B cell (primary cell): ENCODE results near the gene OBP2B. TPM values are rescaled to one million over a fixed set of nuclear protein-coding genes. Genes with fewer than 3 reads are reported as not detected.

Experiments used
- ATAC-seq: fragments of 200-7000 bp; cut with Tn5 transposase; one replicate; pipeline ENCODE4 v1.10.0; 2021; ENCODE audit warnings: low read depth, mild to moderate bottlenecking, moderate number of reproducible peaks, moderate library complexity
- CTCF ChIA-PET: fragments of 350-600 bp; sonication (Branson Sonifier 250); formaldehyde crosslinking; loops from one replicate; lab custom pipeline; 2021; ENCODE audit warnings: antibody characterized with exemption, inconsistent platforms; lab: Charles Lee
- POLR2A ChIA-PET: fragments of 350-600 bp; sonication (Branson Sonifier 250); formaldehyde crosslinking; loops from one replicate; lab custom pipeline; 2021; ENCODE audit warnings: antibody characterized with exemption; lab: Charles Lee
- DNase-seq: peaks from one replicate; pipeline ENCODE4 v3.0.0; 2013
- H2AFZ ChIP-seq: 2 replicates; pipeline ENCODE4 v1.6.1; 2012; ENCODE audit warnings: mild to moderate bottlenecking, low read depth, low read length; ENCODE audit not compliant: insufficient read depth, poor library complexity, severe bottlenecking
- H3K27ac ChIP-seq, 2 donors: 1 replicate in 1 of 2; 2 replicates in 1 of 2; pipeline ENCODE4 v1.5.1; 2012 to 2013; ENCODE audit warnings: low read length in 2 of 2, mild to moderate bottlenecking in 2 of 2, moderate library complexity in 1 of 2
- H3K27me3 ChIP-seq, 4 experiments: fragments of 200-600 bp in 1 of 4; sonication (generic) in 1 of 4; replicated peaks in 1 of 4; 1 replicate in 2 of 4; 2 replicates in 2 of 4; pipeline versions ENCODE4 v1.6.1 to v1.7.0; 2013 to 2016; ENCODE audit warnings: low read length in 3 of 4, mild to moderate bottlenecking in 2 of 4, mixed read lengths in 1 of 4, moderate library complexity in 1 of 4; ENCODE audit not compliant: insufficient read depth in 4 of 4, control insufficient read depth in 3 of 4; ENCODE audit errors: control extremely low read depth in 1 of 4
- H3K36me3 ChIP-seq, 2 experiments: replicated peaks in 1 of 2; 1 replicate in 1 of 2; 2 replicates in 1 of 2; pipeline versions ENCODE4 v1.6.1 to v1.7.1; 2013; ENCODE audit warnings: low read length in 1 of 2; ENCODE audit not compliant: insufficient read depth in 2 of 2, control insufficient read depth in 1 of 2; ENCODE audit errors: control extremely low read depth in 1 of 2, extremely low read depth in 1 of 2
- H3K4me1 ChIP-seq, 2 donors: fragments of 200-600 bp in 1 of 2; sonication (generic) in 1 of 2; 1 replicate in 1 of 2; 2 replicates in 1 of 2; pipeline versions ENCODE4 v1.5.1 to v1.6.1; 2013 to 2017; ENCODE audit warnings: low read length in 2 of 2; ENCODE audit not compliant: control insufficient read depth in 2 of 2, insufficient read depth in 2 of 2
- H3K4me2 ChIP-seq: replicated peaks from 2 replicates; pipeline ENCODE3; 2012; ENCODE audit warnings: mild to moderate bottlenecking, low read depth, low read length; ENCODE audit not compliant: poor library complexity, severe bottlenecking
- H3K4me3 ChIP-seq, 5 experiments: fragments of 200-600 bp in 1 of 5; sonication (generic) in 1 of 5; 1 replicate in 3 of 5; 2 replicates in 2 of 5; pipeline versions ENCODE4 v1.5.1 to v1.7.0; 2011 to 2016; ENCODE audit warnings: low read length in 4 of 5, mild to moderate bottlenecking in 4 of 5, low read depth in 2 of 5, control low read depth in 1 of 5, moderate library complexity in 1 of 5; ENCODE audit not compliant: insufficient read depth in 1 of 5; ENCODE audit errors: control extremely low read depth in 1 of 5, extremely low read depth in 1 of 5
- H3K79me2 ChIP-seq: fragments of 200-600 bp; sonication (generic); one replicate; pipeline ENCODE4 v1.6.0; 2016; ENCODE audit warnings: low read length; ENCODE audit not compliant: control insufficient read depth, insufficient read depth
- H3K9ac ChIP-seq: fragments of 200-600 bp; sonication (generic); 2 replicates; pipeline ENCODE4 v1.6.1; 2017; ENCODE audit warnings: mild to moderate bottlenecking, low read length, moderate library complexity
- H3K9me3 ChIP-seq, 3 donors: one replicate each; pipeline versions ENCODE4 v1.6.1 to v1.7.1; 2013; ENCODE audit warnings: low read length in 2 of 3; ENCODE audit not compliant: control insufficient read depth in 2 of 3, insufficient read depth in 1 of 3; ENCODE audit errors: control extremely low read depth in 1 of 3
- H4K20me1 ChIP-seq: 2 replicates; pipeline ENCODE4 v1.6.0; 2012; ENCODE audit warnings: mild to moderate bottlenecking, low read length; ENCODE audit not compliant: insufficient read depth, control insufficient read depth, poor library complexity, severe bottlenecking
- H3K27ac Mint-ChIP-seq: one replicate; pipeline ENCODE4 v1.8.0; 2021; ENCODE audit warnings: mixed read lengths
- H3K27me3 Mint-ChIP-seq: one replicate; pipeline ENCODE4 v1.8.0; 2021; ENCODE audit warnings: mixed read lengths
- H3K4me1 Mint-ChIP-seq: one replicate; pipeline ENCODE4 v1.8.0; 2021; ENCODE audit warnings: mixed read lengths
- H3K4me3 Mint-ChIP-seq: one replicate; pipeline ENCODE4 v1.8.0; 2021; ENCODE audit warnings: mixed read lengths
- H3K9me3 Mint-ChIP-seq: one replicate; pipeline ENCODE4 v1.8.0; 2022; ENCODE audit warnings: mixed read lengths; ENCODE audit not compliant: insufficient read depth
- EZH2 ChIP-seq: IDR thresholded peaks from 2 replicates; pipeline ENCODE4 v1.6.1; 2012; ENCODE audit warnings: borderline replicate concordance, low read depth, mild to moderate bottlenecking, moderate library complexity, low read length; ENCODE audit not compliant: insufficient read depth, poor library complexity, severe bottlenecking
- WGBS: methylation state at CpG from one replicate; pipeline ENCODE4 v1.1.5; 2013; ENCODE audit warnings: missing lambda C conversion rate; ENCODE audit not compliant: insufficient coverage; 5-methylcytosine and 5-hydroxymethylcytosine counted together
- intact Hi-C: fragments of 100-400 bp; cut with micrococcal nuclease; formaldehyde crosslinking; loops from one replicate; pipeline ENCODE4 v1.10.0; 2022
- polyA plus RNA-seq: library from polyadenylated mRNA; depleted of rRNA; stranded (reverse); fragments of >200 nt; gene quantifications from 2 replicates; pipeline ENCODE4 v1.2.3, GENCODE V29; 2012
- total RNA-seq, 2 donors: library from RNA; stranded (reverse); fragments of 120-200 nt in 1 of 2; gene quantifications; 1 replicate in 1 of 2; 2 replicates in 1 of 2; pipeline versions ENCODE4 v1.2.3 to v1.2.4, GENCODE V29; 2013 to 2022
- TF ChIP-seq, protein P1 (sequence below): fragments of 200-600 bp; IDR thresholded peaks from one replicate; pipeline ENCODE4 v1.8.0; 2022; ENCODE audit warnings: antibody characterized with exemption, mild to moderate bottlenecking

The OBP2B gene
- total and polyA plus RNA-seq, 2 donors (not counting 1 experiment from before 2014, with no cell fraction given): not detected

DNA sequence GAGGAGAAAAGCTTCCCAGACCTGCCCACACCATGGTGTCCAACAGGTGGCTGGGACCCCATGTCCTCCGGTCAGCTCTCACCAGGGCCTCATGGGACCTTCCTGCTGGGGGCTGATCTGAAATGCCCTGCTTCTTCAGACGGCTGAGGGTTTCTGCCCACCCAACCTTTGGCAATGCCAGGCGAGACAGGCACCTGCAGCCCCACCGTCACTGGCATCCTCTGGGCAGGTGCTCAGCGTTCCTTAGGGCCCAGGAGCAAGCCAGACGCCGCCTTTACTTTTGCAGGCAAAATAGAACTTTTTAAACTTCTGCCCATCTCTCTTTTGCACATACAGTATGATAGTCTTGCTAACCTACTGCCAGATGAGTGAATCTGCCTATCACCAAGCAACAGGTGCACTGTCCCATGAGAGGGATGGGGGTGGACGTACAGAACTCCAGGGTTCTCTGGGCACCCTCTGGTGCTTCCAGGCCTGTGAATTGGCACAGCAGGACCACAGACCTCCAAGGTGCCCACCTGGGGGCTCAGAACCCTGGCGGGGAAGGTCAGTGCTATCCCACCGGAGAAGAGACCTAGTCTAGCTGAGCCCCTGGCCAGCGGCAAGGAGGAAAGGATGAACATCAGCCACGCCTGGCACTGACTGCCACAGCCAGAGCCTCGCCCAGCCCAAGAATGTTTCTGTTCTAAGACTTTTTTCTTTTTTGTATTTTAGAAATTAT lies 7.5 kb downstream of the OBP2B start:
- ATAC-seq (no peak), DNase-seq (no peak)
- CTCF ChIA-PET: no interaction called here
- peaks cover 3% of the 10 kb centered on the region for H3K27me3 Mint-ChIP-seq
- 81% methylated on average over 9 of the region's 13 CpGs for WGBS
- Histone ChIP-seq H3K9me3 (peaks cover 0 to 19% (median 0%) of the 10 kb centered on the region in 3 donors), H3K4me1 (no peaks in the 10 kb centered on the region), H3K27me3 (peaks cover 0 to 2% (median 0%) of the 10 kb centered on the region in 4 experiments), H2AFZ (no peak overlapping the region), H4K20me1 (no peaks in the 10 kb centered on the region), H3K79me2 (no peaks in the 10 kb centered on the region), H3K27ac (no peak overlapping the region), H3K9ac (no peak overlapping the region), H3K36me3 (no peaks in the 10 kb centered on the region), H3K4me3 (no peak overlapping the region), H3K4me2 (no peak overlapping the region)
- H3K9me3 Mint-ChIP-seq: no peaks in the 10 kb centered on the region
- no peak overlapping the region for H3K4me3 Mint-ChIP-seq
- POLR2A ChIA-PET: no interaction called here
- H3K4me1 Mint-ChIP-seq: peaks cover 2% of the 10 kb centered on the region
- H3K27ac Mint-ChIP-seq: no peak overlapping the region
- intact Hi-C loops: no loop called here
- TF ChIP-seq EZH2: no peak
- TF ChIP-seq, protein P1, sequence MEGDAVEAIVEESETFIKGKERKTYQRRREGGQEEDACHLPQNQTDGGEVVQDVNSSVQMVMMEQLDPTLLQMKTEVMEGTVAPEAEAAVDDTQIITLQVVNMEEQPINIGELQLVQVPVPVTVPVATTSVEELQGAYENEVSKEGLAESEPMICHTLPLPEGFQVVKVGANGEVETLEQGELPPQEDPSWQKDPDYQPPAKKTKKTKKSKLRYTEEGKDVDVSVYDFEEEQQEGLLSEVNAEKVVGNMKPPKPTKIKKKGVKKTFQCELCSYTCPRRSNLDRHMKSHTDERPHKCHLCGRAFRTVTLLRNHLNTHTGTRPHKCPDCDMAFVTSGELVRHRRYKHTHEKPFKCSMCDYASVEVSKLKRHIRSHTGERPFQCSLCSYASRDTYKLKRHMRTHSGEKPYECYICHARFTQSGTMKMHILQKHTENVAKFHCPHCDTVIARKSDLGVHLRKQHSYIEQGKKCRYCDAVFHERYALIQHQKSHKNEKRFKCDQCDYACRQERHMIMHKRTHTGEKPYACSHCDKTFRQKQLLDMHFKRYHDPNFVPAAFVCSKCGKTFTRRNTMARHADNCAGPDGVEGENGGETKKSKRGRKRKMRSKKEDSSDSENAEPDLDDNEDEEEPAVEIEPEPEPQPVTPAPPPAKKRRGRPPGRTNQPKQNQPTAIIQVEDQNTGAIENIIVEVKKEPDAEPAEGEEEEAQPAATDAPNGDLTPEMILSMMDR: no peak

DNA sequence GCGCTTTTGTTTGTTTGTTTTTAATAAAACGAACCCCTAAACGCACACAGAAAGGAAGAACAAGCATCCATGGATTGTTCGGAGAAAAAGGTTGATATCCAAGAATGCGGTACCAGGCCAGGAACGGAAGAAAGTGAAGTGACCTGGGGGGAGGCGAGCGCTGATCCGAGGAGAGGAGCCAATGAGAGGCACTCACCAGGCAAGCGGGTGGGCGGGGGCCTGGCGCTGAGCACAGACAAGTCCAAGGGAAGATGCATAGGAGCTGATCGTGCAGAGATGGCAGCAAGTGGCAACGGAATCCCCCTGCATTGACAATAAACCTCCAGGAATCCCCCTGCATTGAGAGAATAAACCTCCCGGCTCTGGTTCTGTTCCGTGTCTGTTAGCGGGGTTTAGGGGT lies 8.4 kb downstream of the OBP2B start:
- Mint-ChIP-seq H3K4me3 (no peak overlapping the region), H3K27ac (no peak overlapping the region), H3K4me1 (peaks cover 2% of the 10 kb centered on the region), H3K27me3 (peaks cover 3% of the 10 kb centered on the region), H3K9me3 (no peaks in the 10 kb centered on the region)
- H3K27ac ChIP-seq: no peak overlapping the region
- intact Hi-C loops: no loop called here
- H3K4me2 ChIP-seq: peak overlapping the region; percentile 71
- ChIA-PET POLR2A (interaction anchor here (0.7 kb wide), 1 partner anchor 824 kb away, joined by 3 read pairs; no protein-coding TSS in a partner anchor), CTCF (interaction anchor here (0.7 kb wide), 1 partner anchor 14 kb away, joined by 3 read pairs; no protein-coding TSS in a partner anchor)
- H3K27me3 ChIP-seq: peaks cover 0 to 2% (median 0%) of the 10 kb centered on the region in 4 experiments
- H3K4me1 ChIP-seq: no peaks in the 10 kb centered on the region
- 98% methylated on average over 11 of the region's 17 CpGs for WGBS
- TF ChIP-seq, protein P1: no peak
- TF ChIP-seq EZH2: no peak
- H3K79me2 ChIP-seq: no peaks in the 10 kb centered on the region
- DNase-seq: no peak
- ATAC-seq: no peak
- H3K4me3 ChIP-seq: peak overlapping the region in 1 of 5 experiments; percentile 27
- peaks cover 0 to 19% (median 0%) of the 10 kb centered on the region in 3 donors for H3K9me3 ChIP-seq
- no peaks in the 10 kb centered on the region for H3K36me3 ChIP-seq
- H2AFZ ChIP-seq: no peak overlapping the region
- H3K9ac ChIP-seq: no peak overlapping the region
- no peaks in the 10 kb centered on the region for H4K20me1 ChIP-seq
